Measurements from ENCODE around the gene PLCB1.

PLCB1 gene

DNA sequence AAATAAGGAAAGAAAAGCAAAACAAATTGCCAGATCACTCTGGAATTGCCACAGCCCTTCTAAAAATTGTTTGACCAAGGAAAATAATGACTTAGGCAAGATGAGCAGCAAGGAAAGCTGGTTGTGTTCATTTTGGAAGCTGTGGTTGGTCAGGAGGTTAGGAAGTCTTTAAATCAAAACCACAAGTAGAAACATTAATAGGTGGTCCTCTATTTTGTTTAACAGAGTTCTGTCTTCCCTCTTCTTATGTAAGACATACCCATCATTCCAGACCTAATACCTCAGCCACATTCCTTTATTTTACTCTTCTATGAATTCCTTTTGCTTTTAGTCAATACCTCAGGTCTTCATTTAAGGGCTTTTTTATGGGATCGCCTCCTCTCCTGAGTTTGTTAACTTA lies 514.6 kb downstream of the PLCB1 start:
- Histone ChIP-seq H3K4me3 (replicated peaks; ENCODE audit: low read depth, low read length) (no peak overlapping the region), H3K27me3 (replicated peaks; ENCODE audit: control insufficient read depth, insufficient read depth, low read length) (no peaks in the 10 kb centered on the region), H3K36me3 (ENCODE audit: control insufficient read depth, insufficient read depth, low read length) (no peaks in the 10 kb centered on the region)
- no peak for DNase-seq (ENCODE audit: extremely low read depth, insufficient read length)
- TF ChIP-seq, protein P1, sequence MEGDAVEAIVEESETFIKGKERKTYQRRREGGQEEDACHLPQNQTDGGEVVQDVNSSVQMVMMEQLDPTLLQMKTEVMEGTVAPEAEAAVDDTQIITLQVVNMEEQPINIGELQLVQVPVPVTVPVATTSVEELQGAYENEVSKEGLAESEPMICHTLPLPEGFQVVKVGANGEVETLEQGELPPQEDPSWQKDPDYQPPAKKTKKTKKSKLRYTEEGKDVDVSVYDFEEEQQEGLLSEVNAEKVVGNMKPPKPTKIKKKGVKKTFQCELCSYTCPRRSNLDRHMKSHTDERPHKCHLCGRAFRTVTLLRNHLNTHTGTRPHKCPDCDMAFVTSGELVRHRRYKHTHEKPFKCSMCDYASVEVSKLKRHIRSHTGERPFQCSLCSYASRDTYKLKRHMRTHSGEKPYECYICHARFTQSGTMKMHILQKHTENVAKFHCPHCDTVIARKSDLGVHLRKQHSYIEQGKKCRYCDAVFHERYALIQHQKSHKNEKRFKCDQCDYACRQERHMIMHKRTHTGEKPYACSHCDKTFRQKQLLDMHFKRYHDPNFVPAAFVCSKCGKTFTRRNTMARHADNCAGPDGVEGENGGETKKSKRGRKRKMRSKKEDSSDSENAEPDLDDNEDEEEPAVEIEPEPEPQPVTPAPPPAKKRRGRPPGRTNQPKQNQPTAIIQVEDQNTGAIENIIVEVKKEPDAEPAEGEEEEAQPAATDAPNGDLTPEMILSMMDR (IDR thresholded peaks at IDR 0.05; ENCODE audit: insufficient read depth, low read length, poor library complexity, severe bottlenecking), result no peak

DNA sequence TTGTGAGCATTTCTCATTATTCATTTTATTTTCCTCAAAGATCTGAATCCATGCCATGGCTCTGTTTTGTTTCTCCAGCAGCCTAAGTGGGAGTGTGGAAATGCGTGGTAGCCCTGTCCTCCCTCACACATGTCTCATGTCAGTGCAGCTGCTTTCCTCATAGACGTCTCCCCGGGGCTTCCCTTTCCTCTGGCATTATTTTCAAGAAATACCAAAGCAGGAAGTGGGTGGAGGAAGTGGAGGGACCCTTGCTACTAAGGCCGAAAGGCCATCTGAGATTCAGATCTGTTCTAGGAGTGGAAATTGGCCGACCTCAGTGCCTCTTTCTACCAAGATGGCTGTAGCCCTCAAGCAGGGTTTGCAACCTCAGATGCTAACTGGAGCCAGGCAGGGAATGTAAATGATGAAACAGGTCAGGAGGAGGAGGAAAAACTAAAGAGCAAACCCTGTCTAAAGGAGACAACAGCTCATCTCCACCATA lies 515.9 kb downstream of the PLCB1 start:
- no peak overlapping the region for H3K4me3 ChIP-seq (replicated peaks; ENCODE audit: low read depth, low read length)
- TF ChIP-seq, protein P1 (IDR thresholded peaks at IDR 0.05; ENCODE audit: insufficient read depth, low read length, poor library complexity, severe bottlenecking), result no peak
- DNase-seq (ENCODE audit: extremely low read depth, insufficient read length), result no peak
- H3K27me3 ChIP-seq (replicated peaks; ENCODE audit: control insufficient read depth, insufficient read depth, low read length), result no peaks in the 10 kb centered on the region
- no peaks in the 10 kb centered on the region for H3K36me3 ChIP-seq (ENCODE audit: control insufficient read depth, insufficient read depth, low read length)

DNA sequence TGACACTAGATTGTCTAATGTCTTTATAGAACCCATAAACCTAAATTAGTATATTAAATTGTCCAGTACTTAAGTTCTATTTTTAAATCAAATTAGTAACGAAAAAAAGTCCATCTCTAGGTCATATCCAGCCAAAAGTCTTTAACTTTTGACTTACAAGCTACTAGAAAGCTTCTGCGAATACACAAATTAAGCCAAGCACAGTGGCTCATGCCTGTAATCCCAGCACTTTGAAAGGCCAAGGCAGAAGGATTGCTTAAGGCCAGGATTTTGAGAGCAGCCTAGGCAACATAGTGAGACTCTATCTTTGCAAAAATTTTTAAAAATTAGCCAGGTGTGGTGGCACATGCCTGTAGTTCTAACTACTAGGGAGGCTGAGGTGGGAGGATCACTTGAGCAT lies 516.4 kb downstream of the PLCB1 start:
- no peaks in the 10 kb centered on the region for H3K27me3 ChIP-seq (replicated peaks; ENCODE audit: control insufficient read depth, insufficient read depth, low read length)
- H3K4me3 ChIP-seq (replicated peaks; ENCODE audit: low read depth, low read length), result no peak overlapping the region

DNA sequence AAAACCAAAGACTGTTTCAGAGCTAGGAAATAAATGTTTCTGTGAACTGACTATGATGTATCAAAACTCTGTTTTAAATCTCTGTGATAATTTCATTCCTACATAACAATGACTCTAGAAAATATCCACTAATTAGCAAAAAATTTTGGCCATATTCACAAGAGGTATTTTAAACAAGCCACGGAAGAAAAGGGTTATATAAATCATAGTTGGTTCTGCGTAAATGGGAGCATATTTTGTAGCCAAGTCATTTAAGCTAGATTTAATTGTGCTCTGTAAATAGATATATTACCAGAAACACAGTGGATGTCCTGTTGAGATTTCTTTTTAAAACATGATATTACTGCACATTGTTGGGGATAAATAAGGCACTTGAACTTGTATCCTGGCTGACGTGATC lies 520.3 kb downstream of the PLCB1 start:
- no peaks in the 10 kb centered on the region for H3K27me3 ChIP-seq (replicated peaks; ENCODE audit: control insufficient read depth, insufficient read depth, low read length)
- H3K36me3 ChIP-seq (ENCODE audit: control insufficient read depth, insufficient read depth, low read length), result no peaks in the 10 kb centered on the region
- TF ChIP-seq, protein P1 (IDR thresholded peaks at IDR 0.05; ENCODE audit: insufficient read depth, low read length, poor library complexity, severe bottlenecking), result no peak

More for the DNA sequence above, 516.4 kb downstream of the PLCB1 start:
- no peak for DNase-seq (ENCODE audit: extremely low read depth, insufficient read length)
- TF ChIP-seq, protein P1 (IDR thresholded peaks at IDR 0.05; ENCODE audit: insufficient read depth, low read length, poor library complexity, severe bottlenecking), result no peak
- no peaks in the 10 kb centered on the region for H3K36me3 ChIP-seq (ENCODE audit: control insufficient read depth, insufficient read depth, low read length)

DNA sequence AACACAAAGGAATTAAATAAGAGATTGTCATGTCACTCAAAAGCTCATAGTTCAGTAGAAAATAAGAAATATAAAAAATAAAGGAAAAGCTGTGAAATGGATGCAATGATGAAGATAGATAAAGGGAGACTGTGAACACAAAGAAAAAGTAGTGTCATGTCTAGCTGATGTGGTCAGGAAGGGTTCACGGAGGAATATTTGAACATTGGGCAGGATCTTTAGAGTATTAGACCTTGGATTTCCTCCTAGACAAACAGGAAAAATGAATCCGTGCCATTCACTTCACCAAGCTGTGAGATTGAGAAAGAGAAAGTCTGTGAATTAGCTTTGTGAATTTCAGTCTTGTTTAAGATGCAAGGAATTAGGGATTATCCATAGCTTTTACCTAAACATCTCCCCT lies 522.4 kb downstream of the PLCB1 start:
- no peak for DNase-seq (ENCODE audit: extremely low read depth, insufficient read length)
- TF ChIP-seq, protein P1 (IDR thresholded peaks at IDR 0.05; ENCODE audit: insufficient read depth, low read length, poor library complexity, severe bottlenecking), result no peak
- Histone ChIP-seq H3K27me3 (replicated peaks; ENCODE audit: control insufficient read depth, insufficient read depth, low read length) (no peaks in the 10 kb centered on the region), H3K36me3 (ENCODE audit: control insufficient read depth, insufficient read depth, low read length) (no peaks in the 10 kb centered on the region), H3K4me3 (replicated peaks; ENCODE audit: low read depth, low read length) (no peak overlapping the region)

More for the DNA sequence above, 520.3 kb downstream of the PLCB1 start:
- DNase-seq (ENCODE audit: extremely low read depth, insufficient read length), result no peak
- no peak overlapping the region for H3K4me3 ChIP-seq (replicated peaks; ENCODE audit: low read depth, low read length)

DNA sequence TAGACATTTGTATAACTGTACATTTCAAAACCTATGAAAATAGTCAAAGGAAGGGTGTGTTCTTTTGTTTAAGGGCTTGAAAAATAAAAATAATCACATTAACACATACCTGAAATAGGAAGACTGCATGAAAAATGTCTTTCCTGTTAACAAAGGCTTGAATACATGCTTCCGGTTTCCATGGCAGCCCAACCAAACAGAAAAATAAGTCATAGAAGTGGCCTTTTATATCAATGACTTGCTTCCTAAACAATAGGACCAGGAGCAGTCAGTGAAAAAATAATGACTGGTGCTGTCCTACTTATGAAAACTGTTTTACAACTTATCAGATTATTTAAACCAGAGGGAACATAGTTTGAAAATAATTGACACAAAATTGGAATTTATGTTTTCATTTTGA lies 524.3 kb downstream of the PLCB1 start:
- DNase-seq (ENCODE audit: extremely low read depth, insufficient read length), result no peak
- H3K27me3 ChIP-seq (replicated peaks; ENCODE audit: control insufficient read depth, insufficient read depth, low read length), result no peaks in the 10 kb centered on the region
- TF ChIP-seq, protein P1 (IDR thresholded peaks at IDR 0.05; ENCODE audit: insufficient read depth, low read length, poor library complexity, severe bottlenecking), result no peak

More for the DNA sequence above, 524.3 kb downstream of the PLCB1 start:
- Histone ChIP-seq H3K4me3 (replicated peaks; ENCODE audit: low read depth, low read length) (no peak overlapping the region), H3K36me3 (ENCODE audit: control insufficient read depth, insufficient read depth, low read length) (no peaks in the 10 kb centered on the region)

All from GM06990 (cell line).